BE2C (cell line): Measurements from ENCODE around the gene POP5. TPM values are rescaled to one million over a fixed set of nuclear protein-coding genes. Genes with fewer than 3 reads are reported as not detected.

Experiments used
- DNase-seq: peaks from one replicate; pipeline ENCODE4 v3.0.0-alpha.2; 2020
- H3K27me3 ChIP-seq: fragments of 250-450 bp; sonication (Bioruptor Pico); 2 replicates; pipeline ENCODE4 v1.5.1; 2020; ENCODE audit warnings: mild to moderate bottlenecking
- H3K36me3 ChIP-seq: fragments of 250-450 bp; sonication (Bioruptor Pico); 2 replicates; pipeline ENCODE4 v1.5.1; 2020; ENCODE audit warnings: mild to moderate bottlenecking
- H3K4me1 ChIP-seq: fragments of 250-450 bp; sonication (Bioruptor Pico); 2 replicates; pipeline ENCODE4 v1.5.1; 2020
- H3K4me3 ChIP-seq: 2 replicates; pipeline ENCODE4 v1.5.1; 2011; ENCODE audit warnings: low read depth, low read length
- H3K9me3 ChIP-seq: fragments of 250-450 bp; sonication (Bioruptor Pico); 2 replicates; pipeline ENCODE4 v1.5.1; 2020
- polyA plus RNA-seq: library from polyadenylated mRNA; unstranded; fragments of >200 nt; gene quantifications from one replicate; pipeline ENCODE4 v1.2.1, GENCODE V29; 2012; ENCODE audit warnings: low read depth, missing spikeins; ENCODE audit not compliant: insufficient read length, insufficient read depth
- TF ChIP-seq, protein P1 (sequence below): IDR thresholded peaks from 2 replicates; pipeline ENCODE4 v1.5.1; 2012; ENCODE audit warnings: mild to moderate bottlenecking, low read depth, low read length

Gene POP5, protein sequence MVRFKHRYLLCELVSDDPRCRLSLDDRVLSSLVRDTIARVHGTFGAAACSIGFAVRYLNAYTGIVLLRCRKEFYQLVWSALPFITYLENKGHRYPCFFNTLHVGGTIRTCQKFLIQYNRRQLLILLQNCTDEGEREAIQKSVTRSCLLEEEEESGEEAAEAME
- polyA plus RNA-seq, result 63.2 TPM

DNA sequence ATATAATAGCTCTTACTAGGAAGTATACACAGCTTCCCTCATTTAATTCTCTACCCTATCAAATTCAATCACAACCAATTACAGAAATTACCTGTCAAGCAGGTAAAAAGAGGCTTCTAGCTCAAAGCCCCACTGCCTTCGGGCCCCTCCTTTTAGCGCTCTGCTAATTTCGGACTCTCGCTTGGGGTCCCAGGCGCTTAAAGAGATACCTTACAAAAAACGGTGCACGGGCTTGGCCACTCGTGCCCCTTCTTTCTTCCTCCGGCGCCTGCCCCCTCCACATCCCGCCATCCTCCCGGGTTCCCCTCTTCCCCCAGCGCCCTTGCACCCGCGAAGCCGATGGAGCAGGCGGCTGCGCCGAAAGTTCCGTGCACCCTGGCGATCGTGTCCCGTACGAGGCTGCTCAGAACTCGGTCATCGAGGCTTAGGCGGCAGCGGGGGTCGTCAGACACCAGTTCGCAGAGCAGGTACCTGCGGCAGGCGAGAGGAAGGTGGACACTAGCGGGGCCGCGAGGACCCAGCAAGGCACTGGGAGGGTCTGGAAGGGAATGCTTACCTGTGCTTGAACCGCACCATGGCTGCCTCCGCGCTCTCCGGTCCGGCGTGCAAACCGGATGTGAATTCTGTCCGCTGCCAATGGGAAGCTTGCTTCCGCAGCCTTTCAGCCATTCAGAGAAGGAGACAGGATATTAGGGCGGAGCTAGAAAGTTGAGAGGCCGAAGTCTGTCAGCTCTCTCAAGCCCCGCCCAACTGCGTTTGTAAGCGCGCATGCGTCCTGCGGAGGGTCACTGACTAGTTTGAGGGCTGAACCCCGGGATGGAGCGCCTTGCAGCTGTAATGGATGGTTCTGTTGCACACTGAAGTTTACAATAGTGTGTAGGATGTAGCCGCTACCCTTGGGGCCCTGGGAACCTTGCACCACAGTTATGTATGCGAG lies at the start of gene POP5:
Gene POP5 (minus strand): TSS at position 616 of the 937 bp plus-strand sequence. CDS start 40 bp downstream, at position 576.
- DNase-seq, result peak; percentile 96
- Histone ChIP-seq H3K4me1 (no peaks in the 10 kb centered on the region), H3K27me3 (no peaks in the 10 kb centered on the region), H3K4me3 (peak within 1 kb of the TSS; percentile 98), H3K36me3 (peaks cover 21% of the 10 kb centered on the region), H3K9me3 (no peaks in the 10 kb centered on the region)
- TF ChIP-seq, protein P1, sequence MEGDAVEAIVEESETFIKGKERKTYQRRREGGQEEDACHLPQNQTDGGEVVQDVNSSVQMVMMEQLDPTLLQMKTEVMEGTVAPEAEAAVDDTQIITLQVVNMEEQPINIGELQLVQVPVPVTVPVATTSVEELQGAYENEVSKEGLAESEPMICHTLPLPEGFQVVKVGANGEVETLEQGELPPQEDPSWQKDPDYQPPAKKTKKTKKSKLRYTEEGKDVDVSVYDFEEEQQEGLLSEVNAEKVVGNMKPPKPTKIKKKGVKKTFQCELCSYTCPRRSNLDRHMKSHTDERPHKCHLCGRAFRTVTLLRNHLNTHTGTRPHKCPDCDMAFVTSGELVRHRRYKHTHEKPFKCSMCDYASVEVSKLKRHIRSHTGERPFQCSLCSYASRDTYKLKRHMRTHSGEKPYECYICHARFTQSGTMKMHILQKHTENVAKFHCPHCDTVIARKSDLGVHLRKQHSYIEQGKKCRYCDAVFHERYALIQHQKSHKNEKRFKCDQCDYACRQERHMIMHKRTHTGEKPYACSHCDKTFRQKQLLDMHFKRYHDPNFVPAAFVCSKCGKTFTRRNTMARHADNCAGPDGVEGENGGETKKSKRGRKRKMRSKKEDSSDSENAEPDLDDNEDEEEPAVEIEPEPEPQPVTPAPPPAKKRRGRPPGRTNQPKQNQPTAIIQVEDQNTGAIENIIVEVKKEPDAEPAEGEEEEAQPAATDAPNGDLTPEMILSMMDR, result no peak

DNA sequence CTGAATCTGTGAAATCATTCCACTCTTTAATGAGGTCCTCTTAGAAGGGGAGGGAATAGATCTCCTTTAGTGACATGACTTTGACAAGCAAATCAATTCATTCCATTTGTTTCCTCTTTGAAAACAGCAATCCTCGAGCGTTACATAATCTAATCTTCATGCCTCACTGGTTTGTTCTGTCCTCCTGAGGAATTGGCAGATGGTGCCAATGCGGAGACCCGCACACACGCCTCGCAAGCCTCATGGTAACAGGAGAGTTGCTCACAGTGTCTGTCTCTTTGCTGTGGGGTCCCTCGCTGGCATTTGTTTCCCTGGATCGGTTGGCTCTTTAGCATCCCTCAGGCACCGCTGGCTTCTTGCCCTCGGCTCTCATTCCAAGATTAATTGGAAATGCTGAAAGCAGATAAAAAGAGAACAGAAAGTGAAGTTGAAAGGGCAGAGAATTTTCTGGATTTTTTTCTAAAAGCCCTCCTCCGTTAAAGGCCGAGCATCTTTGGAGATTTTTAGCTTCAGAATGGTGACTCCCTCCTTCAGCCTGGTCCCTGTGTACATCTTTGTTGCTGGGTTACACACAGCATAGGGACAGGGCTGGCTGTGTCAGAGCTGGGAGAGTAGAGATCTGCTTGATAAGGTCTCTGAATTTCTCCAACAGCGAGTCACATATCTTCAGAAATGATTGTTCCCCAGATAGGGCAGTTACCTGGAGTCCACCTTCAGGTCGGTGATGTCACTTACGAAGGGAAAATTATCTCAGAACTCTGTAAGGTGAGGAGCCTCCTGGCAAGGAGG lies 49.1 kb upstream of the POP5 start:
- peak overlapping the region; percentile 19 for H3K4me3 ChIP-seq
- no peaks in the 10 kb centered on the region for H3K9me3 ChIP-seq
- H3K36me3 ChIP-seq, result no peaks in the 10 kb centered on the region
- H3K4me1 ChIP-seq, result peaks cover 13% of the 10 kb centered on the region
- DNase-seq, result peak; percentile 43
- TF ChIP-seq, protein P1, result no peak
- no peaks in the 10 kb centered on the region for H3K27me3 ChIP-seq

DNA sequence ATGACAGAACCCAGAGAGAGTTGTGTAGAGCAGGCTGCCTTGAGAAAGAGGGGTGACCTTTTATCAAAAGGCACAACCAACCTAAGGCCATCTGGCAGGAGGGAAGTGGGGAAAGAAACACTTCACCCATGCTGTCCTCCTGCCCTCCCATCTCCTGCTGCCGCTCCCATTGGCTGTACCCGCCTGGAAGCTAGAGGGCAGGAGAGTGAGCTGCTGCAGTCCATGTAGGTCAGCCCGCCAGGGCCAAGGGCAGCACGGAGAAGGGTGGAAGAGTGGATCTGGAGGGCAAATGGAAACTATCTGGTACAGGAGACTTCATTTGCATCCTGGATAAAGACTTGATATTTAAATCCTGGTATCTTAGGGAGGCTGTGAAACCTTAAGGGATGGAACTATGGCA lies 47.7 kb upstream of the POP5 start:
- Histone ChIP-seq H3K27me3 (no peaks in the 10 kb centered on the region), H3K9me3 (no peaks in the 10 kb centered on the region), H3K4me1 (peaks cover 13% of the 10 kb centered on the region), H3K36me3 (no peaks in the 10 kb centered on the region), H3K4me3 (no peak overlapping the region)
- peak; percentile 61 for DNase-seq
- TF ChIP-seq, protein P1, result peak; percentile 59

DNA sequence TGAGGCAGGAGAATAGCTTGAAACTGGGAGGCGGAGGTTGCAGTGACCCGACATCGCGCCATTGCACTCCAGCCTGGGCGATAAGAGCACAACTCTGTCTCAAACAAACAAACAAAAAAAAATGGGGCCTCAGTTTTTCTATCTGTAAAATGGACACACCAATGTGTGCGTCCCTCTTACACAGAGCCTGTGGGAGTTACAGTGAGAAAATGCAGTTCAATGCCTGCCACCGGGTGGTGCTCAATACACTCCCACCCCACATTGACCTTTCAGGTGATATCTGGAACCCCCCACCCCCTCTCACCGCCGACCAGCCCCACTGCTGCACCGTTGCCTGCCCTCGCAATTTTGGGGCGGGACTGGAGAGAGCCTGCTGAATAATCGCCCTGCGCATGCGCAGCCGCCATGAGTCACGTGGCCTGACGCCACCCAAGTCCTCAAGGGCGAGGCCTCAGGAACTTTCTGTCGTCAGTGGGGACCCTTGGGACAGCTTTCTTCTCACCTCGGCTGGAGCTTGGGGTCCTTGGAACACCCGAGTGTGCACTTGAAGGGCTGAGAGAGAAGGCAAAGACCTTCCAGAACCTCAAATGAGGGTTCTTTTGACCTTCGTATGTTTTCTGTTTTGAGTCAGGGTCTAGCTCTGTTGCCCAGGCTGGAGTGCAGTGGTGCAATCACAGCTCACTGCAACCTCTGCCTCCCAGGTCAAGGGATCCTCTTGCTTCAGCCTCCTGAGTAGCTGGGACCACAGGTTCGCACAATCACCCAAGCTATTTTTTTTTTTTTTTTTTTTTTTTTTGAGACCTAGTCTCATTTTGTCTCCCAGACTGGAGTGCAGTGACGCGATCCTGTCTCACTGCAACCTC lies 44.6 kb upstream of the POP5 start:
- Histone ChIP-seq H3K4me3 (no peak overlapping the region), H3K9me3 (no peaks in the 10 kb centered on the region), H3K27me3 (no peaks in the 10 kb centered on the region), H3K4me1 (peaks cover 13% of the 10 kb centered on the region), H3K36me3 (no peaks in the 10 kb centered on the region)
- TF ChIP-seq, protein P1, result no peak
- no peak for DNase-seq

DNA sequence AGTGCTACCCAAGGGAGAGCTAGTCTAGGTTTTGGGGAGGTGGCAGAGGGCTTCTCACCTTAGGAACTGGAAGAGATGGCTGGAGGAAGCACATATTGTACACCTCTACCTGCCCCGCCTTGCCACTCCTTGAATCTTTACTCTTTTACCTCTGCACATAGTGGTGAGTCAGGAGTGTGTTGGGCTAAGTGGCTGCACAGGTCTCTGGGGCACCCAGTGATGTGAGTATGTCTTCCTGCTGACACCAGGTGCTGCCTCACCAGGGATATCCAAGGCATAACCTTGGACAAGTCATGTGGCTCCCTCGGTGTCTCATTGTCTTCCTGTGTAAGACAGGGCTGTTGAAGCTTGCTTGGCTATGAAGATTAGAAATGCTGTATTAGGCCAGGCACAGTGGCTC lies 39.4 kb upstream of the POP5 start:
- no peak overlapping the region for H3K4me3 ChIP-seq
- H3K4me1 ChIP-seq, result no peaks in the 10 kb centered on the region
- 0 out of 2 replicates have a peak, but pooled peaks cover 2% of the 10 kb centered on the region for H3K27me3 ChIP-seq
- no peak for DNase-seq
- TF ChIP-seq, protein P1, result no peak
- no peaks in the 10 kb centered on the region; the same call in 1 of the 2 replicates for H3K9me3 ChIP-seq
- H3K36me3 ChIP-seq, result no peaks in the 10 kb centered on the region
